ENCODE data around the gene CNTNAP2.

DNA sequence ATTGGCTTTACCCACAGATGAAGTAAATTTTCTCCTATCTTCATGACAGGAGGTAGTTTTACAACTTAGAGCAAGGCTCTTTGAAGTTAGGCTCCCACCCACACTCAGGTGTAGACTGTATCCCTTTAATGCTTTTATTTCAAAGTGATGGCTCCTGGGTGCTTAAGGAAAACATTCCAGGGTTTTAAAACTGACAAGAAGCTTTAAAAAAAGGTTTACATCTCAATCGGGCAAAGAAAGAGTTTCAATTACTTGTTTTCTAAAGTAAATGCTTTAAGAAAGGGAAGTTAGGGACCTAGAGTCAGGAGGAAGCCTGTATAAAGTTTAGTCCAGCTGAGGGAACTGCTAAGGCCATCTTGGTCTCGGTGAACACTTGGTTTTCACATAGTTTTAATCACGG lies 1320.1 kb downstream of the CNTNAP2 start:
- TF ChIP-seq, protein P1, sequence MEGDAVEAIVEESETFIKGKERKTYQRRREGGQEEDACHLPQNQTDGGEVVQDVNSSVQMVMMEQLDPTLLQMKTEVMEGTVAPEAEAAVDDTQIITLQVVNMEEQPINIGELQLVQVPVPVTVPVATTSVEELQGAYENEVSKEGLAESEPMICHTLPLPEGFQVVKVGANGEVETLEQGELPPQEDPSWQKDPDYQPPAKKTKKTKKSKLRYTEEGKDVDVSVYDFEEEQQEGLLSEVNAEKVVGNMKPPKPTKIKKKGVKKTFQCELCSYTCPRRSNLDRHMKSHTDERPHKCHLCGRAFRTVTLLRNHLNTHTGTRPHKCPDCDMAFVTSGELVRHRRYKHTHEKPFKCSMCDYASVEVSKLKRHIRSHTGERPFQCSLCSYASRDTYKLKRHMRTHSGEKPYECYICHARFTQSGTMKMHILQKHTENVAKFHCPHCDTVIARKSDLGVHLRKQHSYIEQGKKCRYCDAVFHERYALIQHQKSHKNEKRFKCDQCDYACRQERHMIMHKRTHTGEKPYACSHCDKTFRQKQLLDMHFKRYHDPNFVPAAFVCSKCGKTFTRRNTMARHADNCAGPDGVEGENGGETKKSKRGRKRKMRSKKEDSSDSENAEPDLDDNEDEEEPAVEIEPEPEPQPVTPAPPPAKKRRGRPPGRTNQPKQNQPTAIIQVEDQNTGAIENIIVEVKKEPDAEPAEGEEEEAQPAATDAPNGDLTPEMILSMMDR (IDR thresholded peaks at IDR 0.05 in 4 of 5, conservative IDR thresholded peaks at IDR 0.05 in 1 of 5), result no peak
- TF ChIP-seq POLR2A (IDR thresholded peaks at IDR 0.05), result no peak

Measured in gastrocnemius medialis (tissue), 4 donors.